Kidney epithelial cell (primary cell): ENCODE measurements around the gene CDT1. TPM values are rescaled to one million over a fixed set of nuclear protein-coding genes. Genes with fewer than 3 reads are reported as not detected.

Experiments
- DNase-seq: peaks from one replicate; pipeline ENCODE4 v3.0.0-alpha.2; 2010; ENCODE audit warnings: low read depth
- H3K27me3 ChIP-seq: 2 replicates; pipeline ENCODE4 v1.6.0; 2011; ENCODE audit warnings: low read length; ENCODE audit not compliant: control insufficient read depth, insufficient read depth
- H3K36me3 ChIP-seq: 2 replicates; pipeline ENCODE4 v1.5.1; 2011; ENCODE audit warnings: low read length; ENCODE audit not compliant: control insufficient read depth, insufficient read depth
- H3K4me3 ChIP-seq: 2 replicates; pipeline ENCODE4 v1.5.1; 2011; ENCODE audit warnings: low read depth, mild to moderate bottlenecking, control low read depth, low read length
- total RNA-seq: library from RNA; depleted of rRNA; stranded (reverse); fragments of >200 nt; gene quantifications from 2 replicates; pipeline ENCODE4 v1.2.3, GENCODE V29; 2015
- TF ChIP-seq, protein P1 (sequence below): IDR thresholded peaks from 2 replicates; pipeline ENCODE4 v1.5.1; 2011; ENCODE audit warnings: mild to moderate bottlenecking, moderate library complexity, low read length, control low read depth, inconsistent platforms; ENCODE audit not compliant: insufficient read depth, poor library complexity, severe bottlenecking

Gene CDT1
- total RNA-seq, 1 donor from 2014 or later = 14.5 TPM

DNA sequence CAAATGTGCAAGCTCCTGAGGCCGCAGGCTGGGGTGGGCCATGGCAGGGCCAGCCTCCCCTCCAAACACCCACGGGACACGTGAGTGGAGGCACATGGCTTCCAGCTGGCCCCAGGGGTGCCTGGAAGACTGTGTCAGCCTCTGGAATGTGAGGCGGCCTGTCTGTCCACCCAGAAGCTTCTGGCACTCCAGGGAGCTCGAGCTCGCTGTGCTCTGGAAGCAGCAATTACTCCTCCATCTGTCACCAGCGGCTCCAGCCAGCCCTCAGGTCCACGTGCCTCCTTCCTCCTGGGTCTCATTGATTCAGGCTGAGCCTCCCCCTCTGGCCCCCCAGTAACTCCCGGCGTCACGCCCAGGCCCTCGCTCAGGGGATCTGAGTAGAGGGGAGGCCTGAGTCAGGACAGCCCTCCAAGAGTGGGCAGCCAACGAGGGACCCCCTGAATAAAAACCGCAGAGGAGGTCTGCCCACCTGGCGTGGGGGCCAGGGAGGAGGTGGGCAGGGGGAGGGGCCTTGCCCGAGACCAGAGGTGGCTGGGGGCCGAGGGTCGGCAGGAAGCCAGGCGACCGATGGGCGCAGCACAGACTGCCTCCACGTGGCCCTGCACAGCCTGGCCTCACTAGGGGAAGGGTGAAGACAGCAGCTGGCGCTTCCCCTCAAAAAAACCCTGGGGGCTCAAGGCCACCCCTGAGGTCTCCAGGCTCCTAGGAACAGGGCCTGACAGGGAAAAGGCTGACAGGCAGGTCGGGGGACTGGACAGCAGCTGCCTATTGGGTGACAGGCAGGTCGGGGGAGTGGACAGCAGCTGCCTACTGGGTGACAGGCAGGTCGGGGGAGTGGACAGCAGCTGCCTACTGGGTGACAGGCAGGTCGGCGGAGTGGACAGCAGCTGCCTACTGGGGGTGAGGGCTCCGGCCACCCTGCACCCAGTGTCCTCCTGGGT lies 30.4 kb upstream of the CDT1 start:
- no peak for DNase-seq
- H3K27me3 ChIP-seq = no peaks in the 10 kb centered on the region
- H3K4me3 ChIP-seq = no peak overlapping the region
- TF ChIP-seq, protein P1, sequence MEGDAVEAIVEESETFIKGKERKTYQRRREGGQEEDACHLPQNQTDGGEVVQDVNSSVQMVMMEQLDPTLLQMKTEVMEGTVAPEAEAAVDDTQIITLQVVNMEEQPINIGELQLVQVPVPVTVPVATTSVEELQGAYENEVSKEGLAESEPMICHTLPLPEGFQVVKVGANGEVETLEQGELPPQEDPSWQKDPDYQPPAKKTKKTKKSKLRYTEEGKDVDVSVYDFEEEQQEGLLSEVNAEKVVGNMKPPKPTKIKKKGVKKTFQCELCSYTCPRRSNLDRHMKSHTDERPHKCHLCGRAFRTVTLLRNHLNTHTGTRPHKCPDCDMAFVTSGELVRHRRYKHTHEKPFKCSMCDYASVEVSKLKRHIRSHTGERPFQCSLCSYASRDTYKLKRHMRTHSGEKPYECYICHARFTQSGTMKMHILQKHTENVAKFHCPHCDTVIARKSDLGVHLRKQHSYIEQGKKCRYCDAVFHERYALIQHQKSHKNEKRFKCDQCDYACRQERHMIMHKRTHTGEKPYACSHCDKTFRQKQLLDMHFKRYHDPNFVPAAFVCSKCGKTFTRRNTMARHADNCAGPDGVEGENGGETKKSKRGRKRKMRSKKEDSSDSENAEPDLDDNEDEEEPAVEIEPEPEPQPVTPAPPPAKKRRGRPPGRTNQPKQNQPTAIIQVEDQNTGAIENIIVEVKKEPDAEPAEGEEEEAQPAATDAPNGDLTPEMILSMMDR = no peak
- no peaks in the 10 kb centered on the region for H3K36me3 ChIP-seq

DNA sequence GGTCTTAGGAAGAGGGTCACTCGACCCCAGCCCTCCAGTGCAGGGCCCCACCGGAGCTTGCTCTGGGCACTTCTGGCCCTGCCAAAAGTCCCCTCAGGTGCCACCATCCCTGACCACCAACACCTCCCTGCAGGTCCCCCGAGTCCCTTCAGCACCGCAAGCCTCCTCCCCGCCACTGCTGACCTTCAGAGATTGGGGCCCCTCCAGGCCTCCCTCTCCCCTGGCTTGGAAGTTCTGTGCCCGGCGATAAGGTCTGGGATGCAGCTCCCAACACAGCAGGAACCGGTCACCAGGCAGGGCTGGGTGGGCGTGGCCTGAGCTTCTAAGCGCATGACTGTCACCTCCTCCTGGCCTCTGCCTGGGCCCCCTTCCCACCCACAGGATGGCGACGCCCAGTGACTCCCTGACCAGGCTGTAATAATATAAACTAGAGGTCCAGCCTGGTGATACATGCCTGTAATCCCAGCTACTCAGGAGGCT lies 29.7 kb upstream of the CDT1 start:
- no peaks in the 10 kb centered on the region for H3K27me3 ChIP-seq
- TF ChIP-seq, protein P1 = no peak
- H3K36me3 ChIP-seq = no peaks in the 10 kb centered on the region
- no peak overlapping the region for H3K4me3 ChIP-seq
- no peak for DNase-seq

DNA sequence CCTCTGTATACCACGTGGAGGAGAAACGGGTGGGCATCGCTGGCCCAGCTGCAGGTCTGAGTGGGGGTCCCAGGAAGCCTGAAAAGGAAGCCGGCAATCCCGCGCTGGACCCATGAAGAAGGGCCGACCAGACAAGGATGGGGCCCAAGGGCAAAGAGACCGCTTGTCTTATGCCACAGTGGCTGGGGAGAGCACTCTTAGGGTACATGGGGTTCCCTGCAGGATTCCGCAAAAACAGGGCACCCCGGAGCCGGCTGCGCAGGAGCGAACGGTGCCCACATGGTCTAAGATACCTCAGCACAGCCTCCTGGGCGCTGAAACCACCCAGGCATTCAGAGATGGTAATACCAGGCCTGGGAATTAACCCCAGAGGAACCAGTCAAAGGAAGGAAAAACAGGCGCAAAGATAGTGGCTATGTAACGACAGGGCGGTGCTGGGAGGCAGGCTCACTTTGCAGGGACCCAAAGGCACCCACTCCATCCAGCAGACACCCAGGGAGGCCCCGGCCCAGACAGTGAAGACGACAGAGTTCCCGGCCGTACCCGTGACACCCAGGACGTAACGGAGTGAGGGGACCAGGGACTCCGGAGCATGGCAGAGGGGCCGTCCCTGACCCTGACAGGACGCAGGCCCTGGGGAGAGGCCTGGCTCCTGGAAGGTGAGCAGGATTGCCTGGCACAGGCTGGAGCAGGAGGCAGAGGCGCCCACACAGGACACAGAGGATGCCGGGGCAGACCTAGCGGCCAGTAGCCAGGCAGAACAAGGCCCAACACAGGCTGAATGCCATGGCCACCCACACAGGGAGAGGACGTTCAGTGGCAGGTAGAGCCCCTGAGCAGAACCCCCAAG lies 28.8 kb upstream of the CDT1 start:
- H3K27me3 ChIP-seq = no peaks in the 10 kb centered on the region
- TF ChIP-seq, protein P1 = no peak
- DNase-seq = no peak
- H3K36me3 ChIP-seq = no peaks in the 10 kb centered on the region
- no peak overlapping the region for H3K4me3 ChIP-seq

DNA sequence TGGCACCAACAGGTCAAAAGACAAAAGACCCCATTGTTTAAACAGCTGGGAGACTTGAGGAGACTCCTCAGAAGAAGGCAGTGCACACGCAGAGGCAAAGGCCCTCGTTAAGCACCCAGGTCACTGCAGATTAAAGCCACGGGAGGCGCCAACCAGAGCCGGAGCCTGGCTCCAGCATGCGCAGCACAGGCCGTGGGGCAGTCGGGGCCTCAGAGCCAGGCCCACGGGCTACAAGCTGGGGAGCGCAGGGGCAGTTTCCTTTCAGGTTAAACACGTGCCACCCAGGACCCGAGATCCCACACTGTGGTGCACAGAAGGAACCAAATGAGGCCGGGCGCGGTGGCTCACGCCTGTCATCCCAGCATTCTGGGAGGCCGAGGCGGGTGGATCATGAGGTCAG lies 27.8 kb upstream of the CDT1 start:
- H3K27me3 ChIP-seq = no peaks in the 10 kb centered on the region
- H3K4me3 ChIP-seq = no peak overlapping the region
- H3K36me3 ChIP-seq = no peaks in the 10 kb centered on the region
- TF ChIP-seq, protein P1 = no peak
- DNase-seq = no peak

DNA sequence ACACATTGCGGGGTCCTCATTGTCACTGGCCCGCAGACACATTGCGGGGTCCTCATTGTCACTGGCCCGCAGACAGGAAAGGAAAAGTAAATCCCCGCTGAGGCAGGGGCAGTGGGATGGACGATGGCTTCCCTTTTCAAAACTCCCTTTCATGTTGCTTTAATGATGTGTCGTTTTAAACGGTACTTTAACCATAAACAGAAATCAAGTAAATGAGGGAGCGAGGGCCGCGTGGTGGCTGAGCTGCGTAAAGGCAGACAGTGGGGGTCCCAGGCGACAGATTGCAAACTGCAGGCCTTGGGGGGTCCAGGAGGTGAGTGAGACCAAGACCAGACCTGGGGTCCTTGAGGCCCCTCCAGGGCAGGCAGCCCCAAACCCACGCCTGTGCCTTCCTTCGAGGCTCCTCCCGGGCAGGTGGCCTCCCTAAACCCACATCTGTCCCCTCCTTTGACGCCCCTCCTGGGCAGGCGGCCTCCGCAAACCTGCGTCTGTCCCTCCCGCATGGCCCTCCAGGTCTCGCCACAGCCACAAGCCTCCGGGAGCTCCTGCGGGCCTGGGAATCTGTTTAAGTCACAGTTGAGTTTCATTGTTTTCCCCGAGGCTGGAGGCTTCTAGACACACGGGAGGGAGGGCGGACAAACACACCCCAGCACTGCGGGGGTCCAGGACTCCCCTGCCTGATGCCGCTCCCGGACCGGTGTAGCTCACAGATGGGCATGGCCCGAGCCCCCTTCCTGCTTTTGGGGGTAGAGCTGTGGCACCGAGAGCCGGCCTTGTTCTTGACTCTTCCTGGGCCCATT lies 25.9 kb upstream of the CDT1 start:
- no peaks in the 10 kb centered on the region for H3K36me3 ChIP-seq

More for the DNA sequence above, 25.9 kb upstream of the CDT1 start:
- H3K4me3 ChIP-seq = no peak overlapping the region
- no peak for DNase-seq
- TF ChIP-seq, protein P1 = no peak
- no peaks in the 10 kb centered on the region for H3K27me3 ChIP-seq
